T47D (cell line): Measurements from ENCODE around the gene TAS2R43.
"Not testable (repeated sequence)": the region's sequence is repeated elsewhere in the genome, so short reads cannot be mapped to it uniquely, and the experiment has no call there.

Source experiments
- DNase-seq, 2 experiments: peaks; one replicate each; pipeline versions ENCODE4 v3.0.0 to v3.0.0-alpha.2; 2011 to 2012; ENCODE audit warnings: low read depth in 1 of 2, low spot score in 1 of 2
- JUND ChIP-seq: IDR thresholded peaks from 2 replicates; pipeline ENCODE4 v1.6.1; 2012; ENCODE audit warnings: low read depth
- in situ Hi-C: cut with HindIII; loops from 2 replicates; pipeline ENCODE4 v1.10.0; 2016; ENCODE audit warnings: low sequenced_read_pairs, low pct_unique_long_range_greater_than_20kb

Gene TAS2R43

DNA sequence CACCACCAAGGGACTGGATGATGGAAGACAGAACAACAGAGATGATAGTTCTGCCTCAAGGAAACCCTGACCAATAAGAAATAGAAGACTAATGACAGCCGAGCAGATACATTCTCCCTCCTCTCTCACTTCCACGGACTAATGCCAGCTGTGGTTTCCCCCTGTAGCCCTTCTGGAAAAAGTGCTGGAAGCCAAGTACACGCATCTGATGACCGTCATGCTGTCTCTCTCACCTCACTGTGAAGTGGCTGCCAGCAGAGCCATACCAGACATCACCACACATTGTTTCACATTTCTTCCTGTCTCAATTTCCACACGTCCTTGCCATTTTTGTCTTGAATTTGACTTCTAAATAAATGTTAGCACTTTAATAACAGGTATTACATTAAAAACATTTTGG lies 2.9 kb downstream of the TAS2R43 start:
- in situ Hi-C loops, result no loop called here
- no peak for DNase-seq
- TF ChIP-seq JUND, result no peak

DNA sequence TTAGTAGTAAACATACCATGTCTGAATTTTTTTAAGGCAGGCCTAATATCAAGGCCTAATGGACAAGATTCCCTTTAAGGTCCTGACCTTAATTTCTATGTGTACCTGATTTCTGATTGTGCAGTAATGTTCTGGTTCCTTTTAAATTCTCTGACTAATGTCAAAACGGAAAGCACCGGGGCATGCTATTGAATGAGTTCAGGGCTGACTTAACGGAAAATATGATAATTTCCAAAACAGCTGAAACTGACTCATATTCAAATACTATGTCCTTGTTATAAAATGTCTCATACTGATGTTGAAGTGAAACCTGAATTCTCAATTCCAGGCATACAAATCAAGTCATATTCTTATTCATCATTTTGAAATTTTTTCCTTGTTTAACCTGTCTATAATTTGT lies 6.7 kb downstream of the TAS2R43 start:
- no peak for TF ChIP-seq JUND
- in situ Hi-C loops, result no loop called here
- DNase-seq, result no peak

DNA sequence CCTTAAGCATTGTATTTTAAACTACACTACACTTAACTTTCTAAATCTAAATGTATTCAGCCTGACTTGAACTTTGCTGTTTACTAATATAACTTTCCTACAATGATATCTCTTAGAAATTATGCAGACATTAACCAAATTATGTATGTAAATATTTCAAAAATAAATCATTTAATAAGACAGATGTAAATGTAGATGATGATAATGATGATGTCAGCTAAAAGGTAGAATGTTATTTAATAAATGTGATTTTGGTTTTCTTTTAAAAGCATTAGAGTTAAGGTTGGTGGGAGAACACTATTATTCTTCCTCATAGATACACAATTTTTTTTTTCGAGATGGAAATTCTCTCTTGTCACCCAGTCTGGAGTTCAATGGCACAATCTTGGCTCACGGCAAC lies 10.1 kb downstream of the TAS2R43 start:
- no peak for DNase-seq
- TF ChIP-seq JUND, result no peak
- in situ Hi-C loops, result no loop called here

DNA sequence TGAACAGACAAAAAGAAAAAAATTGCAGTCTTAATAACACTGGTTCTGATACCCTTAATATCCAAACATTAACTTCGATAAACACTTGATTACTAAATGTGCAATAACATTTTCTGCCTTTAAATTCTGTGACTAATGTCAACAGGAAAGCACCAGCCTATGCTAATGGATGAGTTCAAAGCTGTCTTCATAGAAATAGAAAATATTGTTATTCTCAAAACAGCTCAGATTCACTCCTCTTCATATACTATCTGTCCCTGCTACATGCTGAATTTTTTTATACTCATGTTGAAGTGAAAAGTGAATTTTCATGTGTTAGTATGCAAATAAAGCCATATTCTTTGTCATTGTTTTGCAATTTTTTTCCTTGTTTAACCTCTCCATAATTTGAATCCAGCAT lies 13.9 kb downstream of the TAS2R43 start:
- DNase-seq, result no peak
- in situ Hi-C loops, result no loop called here
- TF ChIP-seq JUND, result no peak

DNA sequence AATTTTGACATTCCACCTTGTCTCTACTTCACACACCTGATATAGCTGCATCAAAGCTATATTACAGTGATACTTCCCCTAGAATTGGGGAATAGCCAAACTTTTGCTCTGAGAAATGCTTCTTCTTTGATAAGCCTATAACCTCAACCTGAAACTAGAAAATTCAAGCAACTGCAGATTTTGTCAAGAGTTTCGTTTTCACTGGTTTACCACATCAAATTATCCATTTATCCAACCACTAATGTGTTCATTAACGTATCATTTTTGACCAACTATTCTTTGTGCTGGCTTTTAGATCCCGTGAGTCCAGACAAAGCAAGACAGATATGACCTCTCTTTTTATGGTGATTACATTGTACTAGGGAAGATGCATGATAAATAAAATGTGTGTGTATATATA lies 16.5 kb downstream of the TAS2R43 start:
- in situ Hi-C loops, result no loop called here
- no peak for TF ChIP-seq JUND
- no peak for DNase-seq

DNA sequence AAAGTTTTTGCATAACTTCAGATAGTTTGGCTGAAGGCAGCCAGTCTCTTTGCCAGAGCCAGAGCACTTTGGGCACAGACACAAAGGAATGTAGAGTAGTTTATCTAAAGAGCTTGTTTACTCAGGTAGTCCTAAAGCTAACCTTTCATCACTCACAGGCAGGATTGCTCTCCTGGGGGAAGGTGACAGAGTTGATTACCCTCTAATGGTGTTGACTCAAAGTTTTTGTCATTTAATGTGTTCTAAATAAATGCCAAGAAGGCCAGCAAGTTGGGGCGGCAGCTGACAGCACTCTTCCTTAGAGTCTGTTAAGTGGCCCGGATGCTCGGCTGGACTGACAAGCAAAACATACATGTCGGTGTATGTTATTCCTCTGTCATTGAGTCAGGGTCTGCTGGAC lies 20.7 kb downstream of the TAS2R43 start:
- peak in 1 of 2 experiments; percentile 0 for DNase-seq
- no peak for TF ChIP-seq JUND
- in situ Hi-C loops, result no loop called here

DNA sequence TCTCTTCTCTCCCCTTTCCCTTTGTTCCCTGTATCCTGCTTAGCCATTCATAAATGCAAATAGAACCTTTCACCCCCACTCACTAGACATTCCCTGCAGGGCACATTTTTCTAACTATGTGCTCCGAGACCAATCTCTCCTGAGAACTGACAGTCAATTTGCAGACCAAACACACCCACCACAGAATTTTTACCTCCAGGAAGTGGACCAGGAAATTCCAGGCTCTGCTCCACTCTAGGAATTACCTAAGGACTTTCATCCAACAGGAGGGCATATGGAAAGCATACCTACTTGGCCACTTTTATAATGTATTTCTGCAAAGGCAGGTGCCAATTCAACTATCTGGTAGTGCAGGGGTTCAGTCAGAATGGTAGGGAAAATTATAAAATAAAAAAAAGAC lies 21.1 kb downstream of the TAS2R43 start:
- no peak for TF ChIP-seq JUND
- peak in 1 of 2 experiments; percentile 12 for DNase-seq
- in situ Hi-C loops, result no loop called here

DNA sequence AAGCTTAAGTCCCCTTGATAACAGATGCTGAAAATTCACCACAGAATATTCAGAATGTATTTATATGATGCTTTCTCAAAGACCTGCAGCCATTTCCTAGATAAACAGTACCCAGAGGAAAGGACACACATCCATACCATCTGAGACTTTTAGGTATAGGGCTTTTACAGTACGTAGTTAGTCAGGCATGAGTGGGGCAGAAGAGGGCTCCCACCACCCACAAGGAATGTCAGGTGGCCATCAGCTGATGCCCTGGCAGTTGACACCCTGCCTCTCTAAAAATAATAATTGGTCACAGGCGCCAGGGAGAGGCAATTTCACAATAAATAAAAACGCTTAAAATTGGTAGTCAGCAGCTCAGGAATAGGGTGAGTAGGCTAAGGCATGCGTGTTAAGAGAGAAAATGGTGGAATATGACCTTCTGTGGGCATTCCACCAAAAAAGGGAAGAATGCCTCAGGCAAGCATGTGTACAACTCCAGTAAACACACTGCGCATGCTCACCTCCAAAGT lies 22.2 kb downstream of the TAS2R43 start:
- TF ChIP-seq JUND, result no peak
- in situ Hi-C loops, result no loop called here
- no peak for DNase-seq

DNA sequence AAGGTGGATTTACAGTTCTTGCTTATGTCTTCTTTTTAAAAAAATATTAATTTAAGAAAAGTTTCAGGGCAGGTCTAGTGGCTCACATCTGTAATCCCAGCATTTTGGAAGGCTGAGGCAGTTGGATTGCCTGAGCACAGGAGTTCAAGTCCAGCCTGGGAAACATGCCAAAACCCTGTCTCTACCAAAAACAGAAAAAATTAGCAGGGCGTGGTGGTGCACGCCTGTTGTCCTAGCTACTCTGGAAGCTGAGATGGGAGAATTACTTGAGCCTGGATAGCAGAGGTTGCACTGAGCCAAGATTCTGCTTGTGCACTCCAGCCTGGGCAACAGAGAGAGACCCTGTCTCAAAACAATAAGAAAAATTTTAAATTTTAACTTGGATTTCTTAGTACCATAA lies 24.6 kb downstream of the TAS2R43 start:
- TF ChIP-seq JUND, result no peak
- DNase-seq, result no peak
- in situ Hi-C loops, result no loop called here

DNA sequence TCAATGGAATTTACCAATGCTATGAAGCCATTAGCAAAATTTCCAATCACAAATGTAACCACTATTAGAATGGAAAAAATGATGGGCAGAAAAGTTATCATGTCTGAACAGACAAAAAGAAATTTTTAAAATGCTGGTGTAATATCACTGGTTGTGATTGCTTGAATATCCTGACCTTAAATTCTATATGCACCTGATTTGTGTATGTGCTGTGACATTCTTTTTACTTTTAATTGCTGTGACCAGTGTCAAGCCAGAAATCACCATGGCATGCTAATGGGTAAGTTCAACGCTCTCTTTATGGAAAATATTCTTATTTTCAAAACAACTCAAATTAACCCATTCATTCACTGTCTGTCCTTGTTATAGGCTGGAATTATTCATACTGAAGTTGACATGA lies 29.9 kb downstream of the TAS2R43 start, which contains the start of gene TAS2R46:
Gene TAS2R46 (minus strand): TSS at position 101 of the 400 bp plus-strand sequence. CDS start 0 bp downstream, at position 101.
- DNase-seq, in situ Hi-C loops: not testable (repeated sequence)

DNA sequence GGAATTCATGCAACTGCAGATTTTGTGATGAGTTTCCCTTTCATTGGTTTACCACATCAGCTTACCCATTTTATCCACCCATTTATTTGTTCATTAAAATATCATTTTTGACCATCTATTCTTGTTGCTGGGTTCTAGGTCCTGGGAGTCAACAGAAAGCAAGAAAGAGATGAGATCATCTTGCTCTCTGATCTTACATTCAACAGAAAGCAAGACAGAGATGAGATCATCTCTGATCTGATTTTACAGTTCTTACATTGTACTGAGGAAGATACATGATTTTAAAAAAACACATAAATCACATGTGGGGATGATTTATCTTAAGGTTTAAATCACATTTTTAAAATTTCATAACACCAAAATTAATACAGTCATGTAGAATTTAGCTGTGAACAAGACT lies 32.3 kb downstream of the TAS2R43 start:
- in situ Hi-C loops, result no loop called here
- TF ChIP-seq JUND, result no peak
- no peak for DNase-seq

DNA sequence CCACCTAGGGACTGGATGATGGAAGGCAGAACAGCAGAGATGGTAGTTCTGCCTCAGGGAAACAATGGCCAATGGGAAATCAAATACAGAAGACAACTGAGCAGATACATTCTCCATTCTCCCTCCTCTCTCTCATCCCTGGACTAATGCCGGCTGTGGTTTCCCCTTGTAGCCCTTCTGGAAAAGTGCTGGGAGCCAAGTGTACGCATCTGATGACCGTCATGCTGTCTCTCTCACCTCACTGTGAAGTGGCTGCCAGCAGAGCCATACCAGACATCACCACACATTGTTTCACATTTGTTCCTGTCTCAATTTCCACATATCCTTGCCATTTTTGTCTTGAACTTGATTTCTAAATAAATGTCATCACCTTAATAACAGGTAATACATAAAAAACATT lies 33.1 kb downstream of the TAS2R43 start:
- no peak for DNase-seq
- in situ Hi-C loops, result no loop called here
- no peak for TF ChIP-seq JUND

DNA sequence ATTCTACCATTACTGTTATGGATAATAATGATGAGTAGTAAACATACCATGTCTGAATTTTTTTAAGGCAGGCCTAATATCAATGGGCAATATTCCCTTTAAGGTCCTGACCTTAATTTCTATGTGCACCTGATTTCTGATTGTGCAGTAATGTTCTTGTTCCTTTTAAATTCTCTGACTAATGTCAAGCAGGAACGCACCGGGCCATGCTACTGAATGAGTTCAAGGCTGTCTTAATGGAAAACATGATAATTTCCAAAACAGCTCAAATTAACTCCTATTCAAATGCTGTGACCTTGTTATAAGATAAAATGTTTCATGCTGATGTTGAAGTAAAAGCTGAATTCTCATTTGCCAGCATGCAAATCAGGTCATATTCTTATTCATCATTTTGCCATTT lies 36.8 kb downstream of the TAS2R43 start:
- in situ Hi-C loops, result no loop called here
- DNase-seq, result no peak
- TF ChIP-seq JUND, result no peak

DNA sequence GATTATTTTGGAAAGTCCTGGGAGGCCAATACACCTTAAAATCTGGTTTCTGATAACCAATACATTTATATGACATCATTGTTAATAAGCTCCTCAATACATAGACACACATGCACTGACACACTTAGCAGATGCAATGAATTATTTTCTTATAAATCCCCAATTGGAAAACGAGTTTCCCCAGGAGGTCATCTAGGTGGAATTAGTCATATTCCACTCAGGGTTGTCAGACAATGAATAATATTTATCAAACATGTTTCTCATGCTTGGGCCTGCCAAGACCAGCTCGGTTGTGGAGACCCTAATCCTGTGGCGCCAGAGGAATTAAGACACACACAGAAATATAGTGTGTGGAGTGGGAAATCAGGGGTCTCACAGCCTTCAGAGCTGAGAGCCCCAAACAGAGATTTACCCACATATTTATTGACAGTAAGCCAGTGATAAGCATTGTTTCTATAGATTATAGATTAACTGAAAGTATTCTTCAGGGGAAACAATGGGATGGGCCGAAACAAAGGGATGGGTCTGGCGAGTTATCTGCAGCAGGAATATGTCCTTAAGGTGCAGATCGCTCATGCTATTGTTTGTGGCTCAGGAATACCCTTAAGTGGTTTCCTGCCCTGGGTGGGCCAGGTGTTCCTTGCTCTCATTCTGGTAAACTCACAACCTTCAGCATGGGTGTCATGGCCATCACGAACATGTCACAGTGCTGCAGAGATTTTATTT lies 42.1 kb downstream of the TAS2R43 start:
- DNase-seq, in situ Hi-C loops: not testable (repeated sequence)

DNA sequence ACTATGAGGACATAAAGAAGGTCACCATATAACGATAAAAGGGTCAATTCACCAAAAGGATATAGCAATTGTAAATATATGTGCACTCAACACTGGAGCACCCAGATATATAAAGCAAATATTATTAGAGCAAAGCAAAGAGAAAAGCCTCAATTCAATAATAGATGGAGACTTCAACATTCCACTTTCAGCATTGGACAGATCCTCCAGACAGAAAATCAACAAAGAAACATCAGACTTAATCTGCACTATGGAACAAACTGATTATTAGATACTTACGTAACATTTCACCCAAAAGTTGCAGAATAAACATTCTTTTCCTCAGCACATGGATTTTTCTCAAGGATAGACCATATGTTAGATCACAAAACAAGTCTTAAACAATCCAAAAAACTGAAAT lies 50.7 kb downstream of the TAS2R43 start:
- in situ Hi-C loops, DNase-seq: not testable (repeated sequence)
